ENCODE data around the gene RBM47. TPM values are rescaled to one million over a fixed set of nuclear protein-coding genes. Genes with fewer than 3 reads are reported as not detected.

The RBM47 gene
- total RNA-seq, 3 donors from 2014 or later, result 66.6 to 151 (median 89.5) TPM

DNA sequence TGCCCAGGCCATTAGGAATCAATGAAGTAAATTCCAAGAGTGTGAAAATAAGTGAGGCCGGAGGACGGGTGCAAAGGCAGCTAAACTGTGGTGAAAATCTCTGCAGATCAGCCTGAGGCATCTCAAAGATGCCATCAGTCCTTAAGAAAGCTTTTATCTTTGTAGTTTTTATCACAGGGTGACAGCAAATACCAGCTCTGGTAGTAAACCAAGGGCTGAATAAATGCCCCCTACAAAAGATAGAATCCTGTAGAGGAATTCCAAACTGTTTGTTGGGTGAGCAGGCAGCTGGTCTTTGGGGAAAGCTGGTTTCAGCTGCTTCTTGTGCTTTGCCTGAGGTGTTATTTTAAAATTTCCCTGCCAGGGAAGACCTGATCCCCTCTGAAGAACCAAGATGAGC is 21.6 kb upstream of the RBM47 start:
- no peaks in the 10 kb centered on the region for H3K36me3 ChIP-seq
- no peak overlapping the region for H3K27ac ChIP-seq
- TF ChIP-seq, protein P1, sequence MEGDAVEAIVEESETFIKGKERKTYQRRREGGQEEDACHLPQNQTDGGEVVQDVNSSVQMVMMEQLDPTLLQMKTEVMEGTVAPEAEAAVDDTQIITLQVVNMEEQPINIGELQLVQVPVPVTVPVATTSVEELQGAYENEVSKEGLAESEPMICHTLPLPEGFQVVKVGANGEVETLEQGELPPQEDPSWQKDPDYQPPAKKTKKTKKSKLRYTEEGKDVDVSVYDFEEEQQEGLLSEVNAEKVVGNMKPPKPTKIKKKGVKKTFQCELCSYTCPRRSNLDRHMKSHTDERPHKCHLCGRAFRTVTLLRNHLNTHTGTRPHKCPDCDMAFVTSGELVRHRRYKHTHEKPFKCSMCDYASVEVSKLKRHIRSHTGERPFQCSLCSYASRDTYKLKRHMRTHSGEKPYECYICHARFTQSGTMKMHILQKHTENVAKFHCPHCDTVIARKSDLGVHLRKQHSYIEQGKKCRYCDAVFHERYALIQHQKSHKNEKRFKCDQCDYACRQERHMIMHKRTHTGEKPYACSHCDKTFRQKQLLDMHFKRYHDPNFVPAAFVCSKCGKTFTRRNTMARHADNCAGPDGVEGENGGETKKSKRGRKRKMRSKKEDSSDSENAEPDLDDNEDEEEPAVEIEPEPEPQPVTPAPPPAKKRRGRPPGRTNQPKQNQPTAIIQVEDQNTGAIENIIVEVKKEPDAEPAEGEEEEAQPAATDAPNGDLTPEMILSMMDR (IDR thresholded peaks at IDR 0.05), result no peak
- no peak for TF ChIP-seq POLR2AphosphoS5 (IDR thresholded peaks at IDR 0.05)
- no peaks in the 10 kb centered on the region for H3K4me1 ChIP-seq
- no peaks in the 10 kb centered on the region for H3K9me3 ChIP-seq
- intact Hi-C loops (cut with DNase I; ENCODE audit: low total_unique reads), result no loop called here
- no peaks in the 10 kb centered on the region for H3K27me3 ChIP-seq
- no peak overlapping the region for H3K4me3 ChIP-seq
- DNase-seq (ENCODE audit: low spot score in 2 of 2), result no peak

DNA sequence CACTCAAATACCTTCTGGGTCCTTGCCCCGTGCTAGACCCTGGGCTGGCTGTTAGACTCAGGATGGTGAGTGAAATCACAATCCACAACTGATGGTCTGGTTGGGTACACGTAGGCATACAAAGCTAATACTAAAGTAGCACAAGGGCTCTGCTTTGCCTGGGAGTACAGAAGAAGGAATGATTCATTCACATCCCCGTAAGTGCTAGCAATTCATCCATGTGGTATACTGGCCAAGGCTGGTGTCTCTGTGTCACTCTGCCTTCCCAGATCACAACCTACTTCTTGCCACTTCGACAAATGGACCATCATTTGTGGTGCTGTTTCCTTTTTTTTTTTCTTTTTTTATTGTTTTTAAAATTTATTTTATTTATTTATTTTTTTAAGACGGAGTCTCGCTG is 19.7 kb upstream of the RBM47 start:
- Histone ChIP-seq H3K4me1 (no peaks in the 10 kb centered on the region), H3K36me3 (no peaks in the 10 kb centered on the region), H3K27ac (no peak overlapping the region), H3K9me3 (no peaks in the 10 kb centered on the region), H3K4me3 (no peak overlapping the region), H3K27me3 (no peaks in the 10 kb centered on the region)
- no peak for TF ChIP-seq POLR2A (IDR thresholded peaks at IDR 0.05)
- no peak for TF ChIP-seq POLR2AphosphoS5 (IDR thresholded peaks at IDR 0.05)
- TF ChIP-seq, protein P1 (IDR thresholded peaks at IDR 0.05), result no peak
- intact Hi-C loops (cut with DNase I; ENCODE audit: low total_unique reads), result no loop called here
- DNase-seq (ENCODE audit: low spot score in 2 of 2), result no peak

- Histone ChIP-seq H3K9me3 (no peaks in the 10 kb centered on the region), H3K36me3 (no peaks in the 10 kb centered on the region), H3K4me1 (no peaks in the 10 kb centered on the region), H3K4me3 (no peak overlapping the region), H3K27me3 (no peaks in the 10 kb centered on the region), H3K27ac (no peak overlapping the region)
- intact Hi-C loops (cut with DNase I; ENCODE audit: low total_unique reads), result no loop called here
- TF ChIP-seq, protein P1 (IDR thresholded peaks at IDR 0.05), result no peak
- TF ChIP-seq POLR2AphosphoS5 (IDR thresholded peaks at IDR 0.05) (no peak), POLR2A (IDR thresholded peaks at IDR 0.05) (no peak)
- DNase-seq (ENCODE audit: low spot score in 2 of 2), result no peak
These were observed 19.1 kb upstream of the RBM47 start for GRCh38 chr4:40648742-40649281.

GRCh38 chr4:40648131-40648530 is 18.5 kb upstream of the RBM47 start:
- no peaks in the 10 kb centered on the region for H3K27me3 ChIP-seq
- TF ChIP-seq POLR2A (IDR thresholded peaks at IDR 0.05) (no peak), POLR2AphosphoS5 (IDR thresholded peaks at IDR 0.05) (no peak)
- TF ChIP-seq, protein P1 (IDR thresholded peaks at IDR 0.05), result no peak
- H3K4me3 ChIP-seq, result no peak overlapping the region
- no peaks in the 10 kb centered on the region for H3K4me1 ChIP-seq
- DNase-seq (ENCODE audit: low spot score in 2 of 2), result no peak
- no peaks in the 10 kb centered on the region for H3K9me3 ChIP-seq
- H3K27ac ChIP-seq, result no peak overlapping the region
- intact Hi-C loops (cut with DNase I; ENCODE audit: low total_unique reads), result no loop called here
- H3K36me3 ChIP-seq, result no peaks in the 10 kb centered on the region

GRCh38 chr4:40645586-40645985 is 15.9 kb upstream of the RBM47 start:
- no peak overlapping the region for H3K4me3 ChIP-seq
- no peaks in the 10 kb centered on the region for H3K27me3 ChIP-seq
- H3K27ac ChIP-seq, result no peak overlapping the region
- no peaks in the 10 kb centered on the region for H3K4me1 ChIP-seq
- TF ChIP-seq POLR2A (IDR thresholded peaks at IDR 0.05), result no peak
- TF ChIP-seq POLR2AphosphoS5 (IDR thresholded peaks at IDR 0.05), result no peak
- TF ChIP-seq, protein P1 (IDR thresholded peaks at IDR 0.05), result no peak
- no peak for DNase-seq (ENCODE audit: low spot score in 2 of 2)
- no peaks in the 10 kb centered on the region for H3K36me3 ChIP-seq
- no peaks in the 10 kb centered on the region for H3K9me3 ChIP-seq
- intact Hi-C loops (cut with DNase I; ENCODE audit: low total_unique reads), result no loop called here
